Uterus (tissue), 2 donors: Measurements from ENCODE around the gene NKD2.

Source experiments
- CTCF ChIP-seq, 4 experiments: fragments of 200-600 bp in 2 of 4; fragments of 450-650 bp in 2 of 4; sonication (generic) in 2 of 4; IDR thresholded peaks; one replicate each; pipeline ENCODE4 v1.5.1; 2016 to 2019; ENCODE audit warnings: antibody characterized with exemption in 4 of 4, mild to moderate bottlenecking in 2 of 4, moderate library complexity in 1 of 4
- POLR2A ChIP-seq, 2 donors: fragments of 450-650 bp; IDR thresholded peaks; one replicate each; pipeline ENCODE4 v1.6.1; 2016; ENCODE audit warnings: antibody characterized with exemption in 2 of 2, mild to moderate bottlenecking in 1 of 2, moderate library complexity in 1 of 2

GRCh38 chr5:960551-960950 lies 48.1 kb upstream of the NKD2 start:
- TF ChIP-seq CTCF (IDR thresholded peaks at IDR 0.05) = no peak
- TF ChIP-seq POLR2A (IDR thresholded peaks at IDR 0.05) = no peak
